ENCODE data around the gene HID1. TPM values are rescaled to one million over a fixed set of nuclear protein-coding genes. Genes with fewer than 3 reads are reported as not detected.

The HID1 gene
- total and polyA plus RNA-seq, 8 donors: 36.5 to 304 (median 82.2) TPM

DNA sequence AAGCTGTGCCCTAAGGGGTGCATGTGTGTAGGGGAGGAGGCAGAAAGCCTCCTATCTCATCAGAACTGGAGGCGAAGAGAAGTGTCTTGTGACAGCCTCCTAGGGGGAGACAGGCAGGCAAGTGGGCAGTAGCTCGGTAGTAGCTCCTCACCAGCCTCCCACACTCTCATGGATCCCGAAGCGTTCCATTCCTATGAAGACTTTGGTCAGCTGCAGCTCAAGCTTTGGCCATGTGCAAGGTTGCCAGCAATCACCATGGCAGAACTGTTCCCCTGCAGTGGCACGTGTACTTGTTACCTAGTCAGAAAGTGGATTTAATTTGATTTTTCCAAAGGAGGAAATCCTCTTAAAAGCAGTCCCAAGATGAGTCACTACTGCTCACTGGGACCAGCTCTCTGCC lies 46.6 kb upstream of the HID1 start:
- no peak for DNase-seq
- peaks cover 0 to 12% (median 2%) of the 10 kb centered on the region in 4 donors for H3K4me1 ChIP-seq
- 90 to 97% (median 92%) methylated on average over 5 of the region's 5 CpGs for WGBS, 5 donors
- no peak overlapping the region for H3K4me3 ChIP-seq
- intact Hi-C loops (cut with DNase I; ENCODE audit: low total_unique reads): no loop called here
- TF ChIP-seq POLR2A (IDR thresholded peaks at IDR 0.05) (no peak), EP300 (IDR thresholded peaks at IDR 0.05) (no peak), POLR2AphosphoS5 (IDR thresholded peaks at IDR 0.05) (no peak)
- TF ChIP-seq, protein P1, sequence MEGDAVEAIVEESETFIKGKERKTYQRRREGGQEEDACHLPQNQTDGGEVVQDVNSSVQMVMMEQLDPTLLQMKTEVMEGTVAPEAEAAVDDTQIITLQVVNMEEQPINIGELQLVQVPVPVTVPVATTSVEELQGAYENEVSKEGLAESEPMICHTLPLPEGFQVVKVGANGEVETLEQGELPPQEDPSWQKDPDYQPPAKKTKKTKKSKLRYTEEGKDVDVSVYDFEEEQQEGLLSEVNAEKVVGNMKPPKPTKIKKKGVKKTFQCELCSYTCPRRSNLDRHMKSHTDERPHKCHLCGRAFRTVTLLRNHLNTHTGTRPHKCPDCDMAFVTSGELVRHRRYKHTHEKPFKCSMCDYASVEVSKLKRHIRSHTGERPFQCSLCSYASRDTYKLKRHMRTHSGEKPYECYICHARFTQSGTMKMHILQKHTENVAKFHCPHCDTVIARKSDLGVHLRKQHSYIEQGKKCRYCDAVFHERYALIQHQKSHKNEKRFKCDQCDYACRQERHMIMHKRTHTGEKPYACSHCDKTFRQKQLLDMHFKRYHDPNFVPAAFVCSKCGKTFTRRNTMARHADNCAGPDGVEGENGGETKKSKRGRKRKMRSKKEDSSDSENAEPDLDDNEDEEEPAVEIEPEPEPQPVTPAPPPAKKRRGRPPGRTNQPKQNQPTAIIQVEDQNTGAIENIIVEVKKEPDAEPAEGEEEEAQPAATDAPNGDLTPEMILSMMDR (IDR thresholded peaks at IDR 0.05): no peak
- no peaks in the 10 kb centered on the region for H3K9me3 ChIP-seq
- H3K27ac ChIP-seq: no peak overlapping the region
- H3K27me3 ChIP-seq: no peaks in the 10 kb centered on the region
- peaks cover 23 to 76% (median 67%) of the 10 kb centered on the region in 4 donors for H3K36me3 ChIP-seq

DNA sequence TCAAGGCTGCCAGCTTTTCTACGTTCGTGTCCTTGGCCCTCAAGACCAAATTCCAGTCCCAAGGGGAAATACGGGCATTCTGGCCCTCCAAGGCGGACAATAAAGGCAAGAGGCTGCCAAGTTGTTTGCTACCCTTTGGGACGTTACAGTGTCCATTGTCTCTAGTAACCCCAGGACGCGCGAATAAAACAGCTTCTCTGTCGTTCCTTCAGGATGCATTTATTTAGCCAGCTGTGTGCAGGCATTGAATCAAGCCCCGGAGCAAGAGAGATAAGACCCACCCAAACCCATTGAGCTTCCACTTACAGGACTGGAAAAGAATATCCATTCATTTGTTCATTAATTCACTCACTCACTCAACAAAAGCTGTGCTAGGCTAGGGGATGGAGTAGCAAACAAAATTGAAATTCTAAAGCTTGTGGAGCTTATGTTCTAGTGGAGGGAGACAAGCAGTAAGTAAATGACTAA lies 40.6 kb upstream of the HID1 start:
- Histone ChIP-seq H3K36me3 (peaks cover 0 to 29% (median 19%) of the 10 kb centered on the region in 4 donors), H3K27ac (peak overlapping the region; percentile 86 to 94 (median 92)), H3K4me3 (peak overlapping the region; percentile 76 to 91 (median 82)), H3K27me3 (no peaks in the 10 kb centered on the region), H3K9me3 (no peaks in the 10 kb centered on the region), H3K4me1 (peaks cover 22 to 37% (median 30%) of the 10 kb centered on the region in 4 donors)
- 0 to 1% (median 1%) methylated on average over 10 of the region's 10 CpGs for WGBS, 5 donors
- intact Hi-C loops (cut with DNase I; ENCODE audit: low total_unique reads): no loop called here
- TF ChIP-seq POLR2AphosphoS5 (IDR thresholded peaks at IDR 0.05) (no peak), EP300 (IDR thresholded peaks at IDR 0.05) (no peak), POLR2A (IDR thresholded peaks at IDR 0.05) (no peak)
- TF ChIP-seq, protein P1 (IDR thresholded peaks at IDR 0.05): no peak
- no peak for DNase-seq

DNA sequence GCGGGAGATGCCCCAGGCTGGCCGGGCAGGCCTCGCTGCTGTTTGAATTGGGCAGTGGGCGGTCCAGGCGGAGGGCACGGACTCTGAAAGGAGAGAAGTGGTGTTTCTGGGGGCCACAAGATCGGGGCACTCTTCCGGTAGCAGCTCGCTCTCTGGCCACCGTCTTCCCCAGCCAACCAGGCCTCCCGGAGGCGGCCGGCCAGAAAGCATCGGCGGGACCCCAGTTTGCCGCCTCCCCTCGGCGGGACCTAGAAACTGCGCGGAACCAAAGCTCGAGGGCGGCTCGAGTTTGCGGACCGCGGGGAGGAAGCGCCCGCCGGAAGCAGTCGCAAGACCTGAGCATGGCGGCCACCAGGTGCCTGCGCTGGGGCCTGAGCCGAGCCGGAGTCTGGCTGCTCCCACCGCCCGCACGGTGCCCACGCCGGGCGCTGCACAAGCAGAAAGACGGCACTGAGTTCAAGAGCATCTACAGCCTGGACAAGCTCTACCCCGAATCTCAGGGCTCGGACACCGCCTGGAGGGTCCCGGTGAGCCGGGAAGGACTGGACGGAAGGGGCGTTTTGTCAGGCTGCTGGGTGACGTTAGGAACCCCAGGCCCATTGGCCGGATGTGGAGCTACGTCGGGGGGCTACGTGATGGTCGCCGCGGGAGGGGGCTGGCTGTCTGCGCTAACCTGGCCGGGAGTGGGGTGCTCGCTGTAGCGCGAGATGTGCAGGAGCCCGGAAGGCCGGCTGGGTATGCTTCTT lies 40.0 kb upstream of the HID1 start, which contains the start of gene MRPL58:
MRPL58 (plus strand) TSS at position 325 of the 746 bp plus-strand sequence; CDS start at position 342, 17 bp downstream.
- H3K4me3 ChIP-seq: peak within 1 kb of the TSS; percentile 76 to 91 (median 82)
- no peaks in the 10 kb centered on the region for H3K27me3 ChIP-seq
- no peaks in the 10 kb centered on the region for H3K9me3 ChIP-seq
- peaks cover 0 to 23% (median 13%) of the 10 kb centered on the region in 4 donors for H3K36me3 ChIP-seq
- peak within 1 kb of the TSS; percentile 86 to 94 (median 92) for H3K27ac ChIP-seq
- peak; percentile 84 to 96 for DNase-seq
- TF ChIP-seq, protein P1 (IDR thresholded peaks at IDR 0.05): peak in 5 of 7 experiments; percentile 34 to 66 (median 49)
- TF ChIP-seq EP300 (IDR thresholded peaks at IDR 0.05): no peak
- no peak for TF ChIP-seq POLR2A (IDR thresholded peaks at IDR 0.05)
- peak; percentile 35 to 87 (median 69) for TF ChIP-seq POLR2AphosphoS5 (IDR thresholded peaks at IDR 0.05)
- intact Hi-C loops (cut with DNase I; ENCODE audit: low total_unique reads): no loop called here
- WGBS, 5 donors: 1 to 8% (median 2%) methylated on average over 14 to 63 of the region's 63 CpGs
- H3K4me1 ChIP-seq: peaks cover 22 to 37% (median 30%) of the 10 kb centered on the region in 4 donors

DNA sequence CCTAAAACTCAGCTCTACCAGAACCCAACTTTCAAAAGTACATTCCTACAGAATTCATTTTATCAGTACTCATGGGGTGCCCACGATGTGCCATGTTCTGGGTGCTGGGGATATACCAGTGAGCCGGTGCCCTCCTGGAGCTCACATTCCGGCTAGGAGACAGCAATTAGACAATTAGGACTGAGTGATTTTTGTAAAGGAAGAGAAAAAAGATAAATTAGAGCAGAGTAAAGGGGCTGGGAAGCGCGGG lies 39.5 kb upstream of the HID1 start:
- H3K4me3 ChIP-seq: peak overlapping the region; percentile 76 to 91 (median 82)
- DNase-seq: no peak
- peaks cover 0 to 18% (median 8%) of the 10 kb centered on the region in 4 donors for H3K36me3 ChIP-seq
- TF ChIP-seq EP300 (IDR thresholded peaks at IDR 0.05) (no peak), POLR2A (IDR thresholded peaks at IDR 0.05) (no peak), POLR2AphosphoS5 (IDR thresholded peaks at IDR 0.05) (no peak)
- TF ChIP-seq, protein P1 (IDR thresholded peaks at IDR 0.05): no peak
- intact Hi-C loops (cut with DNase I; ENCODE audit: low total_unique reads): no loop called here
- H3K4me1 ChIP-seq: peaks cover 22 to 37% (median 30%) of the 10 kb centered on the region in 4 donors
- 7 to 29% (median 17%) methylated on average over 5 of the region's 5 CpGs for WGBS, 5 donors
- no peaks in the 10 kb centered on the region for H3K27me3 ChIP-seq
- peak overlapping the region; percentile 86 to 94 (median 92) for H3K27ac ChIP-seq
- no peaks in the 10 kb centered on the region for H3K9me3 ChIP-seq
